Hematopoietic multipotent progenitor cell treated with erythropoietin and hydrocortisone succinate and interleukin-3 and kit ligand, for 15 days (in vitro differentiated cells): ENCODE results near the gene PDGFA.

Experiments
- DNase-seq: peaks from one replicate; pipeline ENCODE4 v3.0.0-alpha.2; 2015; ENCODE audit warnings: low spot score

Gene PDGFA

GRCh38 chr7:516606-517456 is 2.8 kb downstream of the PDGFA start:
- no peak for DNase-seq

- DNase-seq = no peak
Measured at GRCh38 chr7:516216-516605, 3.4 kb downstream of the PDGFA start.

GRCh38 chr7:515628-516027 is 4.0 kb downstream of the PDGFA start:
- no peak for DNase-seq

- no peak for DNase-seq
Measured at GRCh38 chr7:514651-515598, 4.7 kb downstream of the PDGFA start.

GRCh38 chr7:514242-514641 is 5.4 kb downstream of the PDGFA start:
- DNase-seq = no peak

- DNase-seq = no peak
Measured at GRCh38 chr7:513521-514166, 6.0 kb downstream of the PDGFA start.

- no peak for DNase-seq
Measured at GRCh38 chr7:512541-513311, 6.9 kb downstream of the PDGFA start.

- no peak for DNase-seq
Measured at GRCh38 chr7:512146-512510, 7.5 kb downstream of the PDGFA start.

GRCh38 chr7:511476-512145 is 8.0 kb downstream of the PDGFA start:
- no peak for DNase-seq

GRCh38 chr7:510782-511281 is 8.8 kb downstream of the PDGFA start:
- DNase-seq = no peak

GRCh38 chr7:510131-510481 is 9.5 kb downstream of the PDGFA start:
- DNase-seq = no peak

GRCh38 chr7:509426-510130 is 10.1 kb downstream of the PDGFA start:
- no peak for DNase-seq

GRCh38 chr7:508461-509170 is 11.0 kb downstream of the PDGFA start:
- no peak for DNase-seq

- DNase-seq = no peak
Measured at GRCh38 chr7:507623-508300, 11.9 kb downstream of the PDGFA start.

- DNase-seq = no peak
Measured at GRCh38 chr7:506921-507622, 12.6 kb downstream of the PDGFA start.

GRCh38 chr7:506391-506831 is 13.2 kb downstream of the PDGFA start:
- DNase-seq = no peak

GRCh38 chr7:505171-505570 is 14.5 kb downstream of the PDGFA start:
- no peak for DNase-seq
